K562 (cell line): ENCODE results near the gene LCMT2. TPM values are rescaled to one million over a fixed set of nuclear protein-coding genes. Genes with fewer than 3 reads are reported as not detected.
A peak's percentile ranks its signal among the peaks of the same experiment; 100 is the strongest.

ENCODE experiments used
- FOXP4 ChIP-seq: sonication (generic); formaldehyde crosslinking; IDR thresholded peaks from 2 replicates; pipeline ENCODE4 v1.8.0; 2022; ENCODE audit warnings: mild to moderate bottlenecking, missing genetic modification reagents, borderline replicate concordance
- HCFC1 ChIP-seq: IDR thresholded peaks from 2 replicates; pipeline ENCODE4 v1.6.1; 2012; ENCODE audit warnings: low read depth, low read length, improper control_type of control experiment
- MEIS2 ChIP-seq: fragments of 450-650 bp; IDR thresholded peaks from 2 replicates; pipeline ENCODE4 v1.6.1; 2014; ENCODE audit warnings: mild to moderate bottlenecking; ENCODE audit not compliant: partially characterized antibody
- NRF1 ChIP-seq, 2 experiments: fragments of 450-650 bp; IDR thresholded peaks in 1 of 2; conservative IDR thresholded peaks in 1 of 2; 2 replicates each; pipeline ENCODE4 v1.6.1; 2014; ENCODE audit warnings: mild to moderate bottlenecking in 2 of 2
- POLR3G ChIP-seq: IDR thresholded peaks from 2 replicates; pipeline ENCODE4 v1.6.1; 2011; ENCODE audit not compliant: insufficient read length, insufficient replicate concordance; ENCODE audit errors: extremely low read depth
- ZBTB17 ChIP-seq: fragments of 450-650 bp; formaldehyde crosslinking; IDR thresholded peaks from 2 replicates; pipeline ENCODE4 v1.4.0; 2020; ENCODE audit warnings: mild to moderate bottlenecking
- ZNF212 ChIP-seq: fragments of 450-650 bp; formaldehyde crosslinking; IDR thresholded peaks from 2 replicates; pipeline ENCODE4 v1.4.0; 2020; ENCODE audit warnings: mild to moderate bottlenecking
- ZNF318 ChIP-seq, 2 experiments: fragments of 450-650 bp; IDR thresholded peaks; 2 replicates each; pipeline ENCODE4 v1.6.1; 2016; ENCODE audit warnings: mild to moderate bottlenecking in 2 of 2, borderline replicate concordance in 1 of 2, low read depth in 1 of 2, moderate library complexity in 1 of 2
- polyA plus RNA-seq, 8 experiments: library from polyadenylated mRNA; depleted of rRNA in 4 of 8; stranded (reverse) in 5 of 8; unstranded in 3 of 8; fragments of >200 nt; fragmentation: Nextera tagmentation in 2 of 8; fragmentation: Illumina TruSeq in 1 of 8; extraction: Ambion mirVana in 2 of 8; extraction: Trizol in 1 of 8; gene quantifications; 2 replicates each; pipeline versions ENCODE4 v1.2.1 to v1.2.3, GENCODE V29; 2011 to 2014; ENCODE audit warnings: inconsistent platforms in 1 of 8, missing spikeins in 1 of 8
- total RNA-seq, 7 experiments: library from RNA; depleted of rRNA in 6 of 7; stranded (reverse); fragments of >200 nt in 6 of 7; fragmentation: Illumina TruSeq in 2 of 7; extraction: Trizol in 2 of 7; gene quantifications; 2 replicates each; pipeline versions ENCODE4 v1.2.1 to v1.2.3, GENCODE V29; 2011 to 2021; ENCODE audit warnings: low replicate concordance in 1 of 7

The LCMT2 gene
- total and polyA plus RNA-seq, 9 of the 15 experiments (the other 6 are each of a cell fraction or from before 2014, with no cell fraction given): 2.5 to 22.3 (median 15.2) TPM

- TF ChIP-seq POLR3G: no peak
- TF ChIP-seq ZNF318 (IDR thresholded peaks at IDR 0.05; ENCODE audit: borderline replicate concordance in 1 of 2, low read depth in 1 of 2): no peak
- TF ChIP-seq MEIS2: peak; percentile 33
- no peak for TF ChIP-seq ZNF212 (CRISPR knock-in tag)
- TF ChIP-seq ZBTB17 (CRISPR knock-in tag): no peak
- peak; percentile 47 for TF ChIP-seq HCFC1
- peak; percentile 92 to 93 for TF ChIP-seq NRF1 (conservative IDR thresholded peaks at IDR 0.05 in 1 of 2, IDR thresholded peaks at IDR 0.05 in 1 of 2)
- no peak for TF ChIP-seq FOXP4
Observed at GRCh38 chr15:43370975-43371974, 40.9 kb upstream of the LCMT2 start, which contains the start of the genes TUBGCP4 and ZSCAN29 (continued).
